ENCODE results near the gene TMEM120B.

DNA sequence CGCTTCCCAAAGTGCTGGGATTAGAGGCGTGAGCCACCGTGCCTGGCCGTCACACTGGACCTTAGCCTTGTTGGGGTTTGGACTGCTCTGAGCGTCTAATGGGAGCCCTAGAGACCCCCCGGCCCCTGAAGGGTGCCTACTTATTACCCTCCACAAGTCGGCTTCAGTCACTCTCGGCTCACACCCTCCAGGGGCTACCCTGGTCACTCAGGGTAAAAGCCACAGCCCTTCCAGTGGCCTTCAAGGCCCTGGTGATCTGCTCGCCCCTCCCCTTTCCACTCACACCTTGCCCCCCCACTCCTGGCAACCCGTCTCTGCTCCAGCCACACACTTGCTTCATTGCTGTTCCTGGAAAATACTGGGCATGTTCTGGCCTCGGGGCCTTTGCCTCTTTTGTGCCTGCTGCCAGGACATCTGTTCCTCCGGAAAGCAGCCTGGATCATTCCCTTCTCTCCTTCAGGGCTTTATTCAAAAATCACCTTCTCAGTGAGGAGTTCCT lies 39.5 kb upstream of the TMEM120B start:
- TF ChIP-seq POLR2A (IDR thresholded peaks at IDR 0.05), result no peak
- TF ChIP-seq, protein P1, sequence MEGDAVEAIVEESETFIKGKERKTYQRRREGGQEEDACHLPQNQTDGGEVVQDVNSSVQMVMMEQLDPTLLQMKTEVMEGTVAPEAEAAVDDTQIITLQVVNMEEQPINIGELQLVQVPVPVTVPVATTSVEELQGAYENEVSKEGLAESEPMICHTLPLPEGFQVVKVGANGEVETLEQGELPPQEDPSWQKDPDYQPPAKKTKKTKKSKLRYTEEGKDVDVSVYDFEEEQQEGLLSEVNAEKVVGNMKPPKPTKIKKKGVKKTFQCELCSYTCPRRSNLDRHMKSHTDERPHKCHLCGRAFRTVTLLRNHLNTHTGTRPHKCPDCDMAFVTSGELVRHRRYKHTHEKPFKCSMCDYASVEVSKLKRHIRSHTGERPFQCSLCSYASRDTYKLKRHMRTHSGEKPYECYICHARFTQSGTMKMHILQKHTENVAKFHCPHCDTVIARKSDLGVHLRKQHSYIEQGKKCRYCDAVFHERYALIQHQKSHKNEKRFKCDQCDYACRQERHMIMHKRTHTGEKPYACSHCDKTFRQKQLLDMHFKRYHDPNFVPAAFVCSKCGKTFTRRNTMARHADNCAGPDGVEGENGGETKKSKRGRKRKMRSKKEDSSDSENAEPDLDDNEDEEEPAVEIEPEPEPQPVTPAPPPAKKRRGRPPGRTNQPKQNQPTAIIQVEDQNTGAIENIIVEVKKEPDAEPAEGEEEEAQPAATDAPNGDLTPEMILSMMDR (IDR thresholded peaks at IDR 0.05 in 4 of 5, conservative IDR thresholded peaks at IDR 0.05 in 1 of 5), result no peak

Measured in gastrocnemius medialis (tissue), 4 donors.